HG03432 (cell line): ENCODE data around the gene SLC24A4.

Experiments used
- ATAC-seq: cut with Tn5 transposase; IDR thresholded peaks from one replicate; pipeline ENCODE4 v1.9.1; 2021; ENCODE audit warnings: mild to moderate bottlenecking, moderate library complexity; ENCODE audit not compliant: unreplicated experiment

The SLC24A4 gene, protein sequence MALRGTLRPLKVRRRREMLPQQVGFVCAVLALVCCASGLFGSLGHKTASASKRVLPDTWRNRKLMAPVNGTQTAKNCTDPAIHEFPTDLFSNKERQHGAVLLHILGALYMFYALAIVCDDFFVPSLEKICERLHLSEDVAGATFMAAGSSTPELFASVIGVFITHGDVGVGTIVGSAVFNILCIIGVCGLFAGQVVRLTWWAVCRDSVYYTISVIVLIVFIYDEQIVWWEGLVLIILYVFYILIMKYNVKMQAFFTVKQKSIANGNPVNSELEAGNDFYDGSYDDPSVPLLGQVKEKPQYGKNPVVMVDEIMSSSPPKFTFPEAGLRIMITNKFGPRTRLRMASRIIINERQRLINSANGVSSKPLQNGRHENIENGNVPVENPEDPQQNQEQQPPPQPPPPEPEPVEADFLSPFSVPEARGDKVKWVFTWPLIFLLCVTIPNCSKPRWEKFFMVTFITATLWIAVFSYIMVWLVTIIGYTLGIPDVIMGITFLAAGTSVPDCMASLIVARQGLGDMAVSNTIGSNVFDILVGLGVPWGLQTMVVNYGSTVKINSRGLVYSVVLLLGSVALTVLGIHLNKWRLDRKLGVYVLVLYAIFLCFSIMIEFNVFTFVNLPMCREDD

DNA sequence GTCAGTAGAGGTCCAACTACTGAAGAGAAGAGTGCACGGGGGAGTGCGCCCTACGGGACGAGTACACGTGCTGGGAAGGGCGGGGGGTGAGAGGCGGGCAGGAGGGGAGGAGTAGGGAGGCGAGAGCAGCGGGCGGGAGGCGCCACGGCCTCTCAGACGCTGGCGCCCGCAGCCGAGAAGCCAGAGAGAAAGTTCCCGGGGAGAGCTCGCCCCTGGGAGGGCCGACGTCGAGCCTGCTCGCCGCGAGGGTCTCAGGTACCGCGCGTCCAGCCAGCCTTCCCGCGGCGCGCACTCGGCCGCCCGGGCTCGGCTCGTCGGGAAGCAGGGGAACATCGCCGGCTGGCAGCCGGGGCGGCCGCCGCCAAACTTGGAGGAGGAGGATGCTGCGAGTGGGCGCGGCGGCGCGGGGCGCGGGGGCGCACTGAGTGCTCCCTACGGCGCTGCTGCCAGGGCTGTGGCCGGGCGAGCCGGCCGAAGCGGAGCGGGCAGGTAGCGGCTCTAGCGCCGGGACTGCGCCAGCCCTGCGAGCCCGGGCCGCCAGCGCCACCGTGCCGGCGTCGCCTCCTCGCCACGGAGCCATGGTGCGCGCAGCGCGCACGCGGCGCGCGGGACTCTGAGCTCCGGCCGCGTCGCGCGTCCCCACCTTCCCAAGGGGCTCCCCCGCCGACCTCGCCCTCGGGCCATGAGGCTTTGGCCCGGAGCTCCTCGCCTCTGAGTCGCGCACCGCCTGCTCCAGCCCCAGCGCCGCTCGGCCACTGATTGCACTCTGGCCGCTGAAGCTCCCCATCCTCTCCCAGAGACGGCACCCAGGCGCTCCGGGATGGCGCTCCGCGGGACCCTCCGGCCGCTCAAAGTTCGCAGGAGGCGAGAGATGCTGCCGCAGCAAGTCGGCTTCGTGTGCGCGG is at the start of gene SLC24A4:
SLC24A4 (plus strand) TSS at position 155 of the 905 bp plus-strand sequence; CDS start at position 821, 666 bp downstream.
- no peak for ATAC-seq

DNA sequence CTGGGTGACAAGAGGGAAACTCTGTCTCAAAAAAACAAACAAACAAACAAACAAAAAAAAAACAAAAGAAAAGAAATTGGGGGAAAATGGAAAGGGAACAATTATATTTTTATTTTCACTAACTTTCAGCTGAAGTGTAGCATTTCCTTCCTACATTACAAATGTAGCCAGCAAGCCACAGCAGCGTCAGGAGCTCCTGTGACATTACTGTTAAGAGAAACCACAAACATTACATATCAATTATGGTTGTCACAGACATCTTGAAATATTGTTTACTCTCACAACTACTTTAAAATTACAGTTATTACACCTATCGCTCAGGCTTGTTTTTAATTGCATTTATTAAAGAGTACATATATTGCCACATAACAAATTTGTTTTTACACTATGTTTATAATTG is 49.8 kb upstream of the SLC24A4 start:
- ATAC-seq = no peak

DNA sequence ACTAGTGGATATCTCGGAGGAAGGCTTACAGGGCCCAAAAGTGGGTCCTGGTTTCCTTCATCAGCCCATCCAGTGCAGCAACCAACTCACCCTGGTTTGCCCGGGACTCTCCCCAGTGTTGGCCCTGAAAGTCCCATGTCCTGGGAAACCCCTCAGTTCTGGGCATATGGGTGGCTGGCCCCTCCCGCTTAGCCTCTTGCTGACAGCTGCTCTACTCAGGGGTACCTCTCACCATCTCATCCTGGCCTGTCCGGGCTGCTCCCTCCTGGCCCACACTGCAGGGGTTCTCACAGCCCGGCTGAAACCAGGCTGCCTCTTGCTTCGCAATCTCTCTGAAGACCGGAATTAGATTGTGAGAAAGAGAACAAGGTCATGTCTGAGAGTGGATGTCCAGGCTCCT is 48.9 kb upstream of the SLC24A4 start:
- ATAC-seq = no peak

DNA sequence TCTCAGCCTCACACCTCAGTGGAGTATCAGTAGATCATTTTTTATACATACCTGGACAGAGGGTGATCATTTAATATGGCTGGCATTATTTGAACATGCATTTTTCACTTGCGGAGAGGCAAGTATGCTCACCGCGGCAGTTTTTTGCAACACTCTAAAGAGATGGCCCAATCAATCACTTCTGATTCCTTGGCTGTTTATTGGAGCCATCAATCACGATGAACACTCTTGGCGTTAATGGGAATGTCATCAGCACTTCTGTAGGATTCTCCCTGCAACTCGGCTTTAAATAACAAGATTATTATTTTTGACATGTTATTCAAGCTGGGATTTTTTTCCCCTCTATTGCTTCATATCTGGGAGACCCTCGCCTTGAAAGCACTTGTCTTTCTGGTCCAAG is 46.9 kb upstream of the SLC24A4 start:
- ATAC-seq = no peak

DNA sequence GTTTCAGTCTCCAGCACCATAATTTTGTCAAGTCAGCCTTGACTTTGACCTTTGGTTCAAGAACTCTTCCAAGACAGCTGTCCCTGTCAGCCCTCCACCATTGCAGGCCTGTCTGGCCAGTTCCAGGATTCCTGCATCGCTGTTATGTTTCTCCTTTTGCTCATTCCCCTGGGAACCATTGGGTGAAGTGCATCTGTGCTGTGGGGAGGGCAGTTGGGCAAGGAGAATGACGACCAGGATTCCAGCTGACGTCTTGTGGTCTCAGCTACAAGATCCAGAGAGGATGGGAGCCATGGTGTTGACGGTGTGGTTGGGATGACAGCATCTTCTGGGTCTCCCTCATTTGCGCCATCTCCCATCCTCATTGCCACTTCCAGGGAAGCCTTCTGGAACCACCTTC is 45.9 kb upstream of the SLC24A4 start:
- ATAC-seq = no peak

DNA sequence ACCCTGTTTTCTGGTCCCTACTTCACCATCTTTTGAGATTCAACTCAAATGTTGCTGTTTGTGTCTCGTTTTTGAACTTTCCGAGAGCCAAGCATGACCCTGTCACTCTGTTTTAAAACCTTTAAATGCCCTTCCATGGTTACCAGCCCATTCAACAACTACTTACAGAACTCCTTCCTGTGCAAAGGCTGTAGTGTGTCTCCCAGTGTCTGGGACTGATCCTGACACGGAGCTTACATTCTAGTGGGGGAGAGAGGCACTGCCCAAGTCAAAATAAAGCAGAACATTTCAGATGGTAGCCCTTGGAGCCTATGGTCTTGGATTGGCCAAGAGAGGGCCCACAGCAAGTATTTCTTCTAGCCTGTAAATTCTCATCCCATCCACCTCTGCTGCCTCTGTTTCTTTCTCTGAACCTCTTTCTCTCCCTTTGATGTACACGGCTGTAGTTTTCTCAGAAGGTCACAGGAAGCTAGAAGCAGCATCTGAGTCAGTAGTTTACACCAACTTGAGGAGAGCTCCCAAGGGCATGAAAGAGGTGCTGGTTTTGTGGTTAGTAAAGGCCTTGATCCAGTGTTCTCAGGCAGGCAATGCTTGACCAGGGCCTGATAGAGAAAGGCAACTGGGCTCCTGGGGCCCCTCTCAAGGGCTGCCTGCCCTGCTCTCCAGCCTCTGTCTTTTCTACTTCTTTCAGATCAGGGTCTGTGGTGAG is 42.3 kb upstream of the SLC24A4 start:
- no peak for ATAC-seq

DNA sequence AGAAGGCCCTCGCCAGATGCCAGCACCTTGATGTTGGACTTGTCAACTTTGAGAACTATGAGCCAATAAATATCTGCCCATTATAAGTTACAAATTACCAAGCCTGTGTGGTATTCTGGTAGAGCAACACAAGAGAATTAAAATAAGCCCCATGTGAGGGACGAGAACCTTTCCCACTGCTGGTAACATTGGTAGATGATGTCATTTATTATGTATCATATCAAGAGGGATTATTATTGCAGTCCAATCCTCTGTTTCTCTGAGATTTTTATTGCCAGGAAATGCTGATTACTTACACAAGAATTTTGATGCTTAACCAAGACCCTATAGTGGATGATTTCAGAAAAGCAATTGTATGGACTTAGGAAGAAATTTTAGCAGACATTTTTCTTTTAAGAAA is 40.3 kb upstream of the SLC24A4 start:
- ATAC-seq = no peak

DNA sequence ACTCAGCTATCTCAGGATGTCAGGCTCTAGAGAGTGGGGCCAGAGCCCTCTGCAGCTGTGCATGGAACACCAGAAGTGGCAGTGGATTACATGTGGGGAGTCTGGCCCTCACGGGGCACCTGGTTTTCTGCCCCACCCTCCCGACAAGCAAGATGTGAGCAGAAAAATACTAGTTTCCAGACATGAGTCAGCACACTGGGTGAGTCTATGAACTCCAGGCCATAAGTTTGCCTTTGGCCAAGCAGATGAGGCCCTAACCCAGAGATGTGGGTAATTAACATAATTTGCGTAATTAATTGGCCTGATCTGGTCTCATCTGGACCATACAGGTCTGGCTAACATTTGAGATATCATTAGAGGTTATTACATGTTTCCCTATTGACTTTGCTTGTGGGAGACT is 37.7 kb upstream of the SLC24A4 start:
- ATAC-seq = no peak

DNA sequence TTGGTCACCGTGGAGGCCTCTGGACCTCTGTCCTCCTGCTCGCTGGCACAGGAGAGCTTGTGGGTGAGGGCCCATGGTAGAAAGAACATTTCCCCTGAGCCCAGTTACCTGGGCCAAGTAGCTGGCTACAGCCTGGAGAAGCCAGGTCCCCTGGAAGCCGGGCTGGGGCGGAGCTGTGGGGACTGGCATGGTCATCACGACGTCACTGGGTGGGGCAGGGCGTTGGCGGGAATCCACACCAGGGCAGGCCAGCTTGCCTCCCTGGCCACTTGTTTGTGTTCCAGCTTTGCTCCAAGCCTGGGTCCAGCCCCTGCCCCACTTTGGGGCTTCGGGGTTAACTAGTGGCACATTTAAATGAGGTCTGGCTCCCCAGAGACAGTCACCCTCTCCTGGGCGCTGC is 35.0 kb upstream of the SLC24A4 start:
- ATAC-seq = no peak

DNA sequence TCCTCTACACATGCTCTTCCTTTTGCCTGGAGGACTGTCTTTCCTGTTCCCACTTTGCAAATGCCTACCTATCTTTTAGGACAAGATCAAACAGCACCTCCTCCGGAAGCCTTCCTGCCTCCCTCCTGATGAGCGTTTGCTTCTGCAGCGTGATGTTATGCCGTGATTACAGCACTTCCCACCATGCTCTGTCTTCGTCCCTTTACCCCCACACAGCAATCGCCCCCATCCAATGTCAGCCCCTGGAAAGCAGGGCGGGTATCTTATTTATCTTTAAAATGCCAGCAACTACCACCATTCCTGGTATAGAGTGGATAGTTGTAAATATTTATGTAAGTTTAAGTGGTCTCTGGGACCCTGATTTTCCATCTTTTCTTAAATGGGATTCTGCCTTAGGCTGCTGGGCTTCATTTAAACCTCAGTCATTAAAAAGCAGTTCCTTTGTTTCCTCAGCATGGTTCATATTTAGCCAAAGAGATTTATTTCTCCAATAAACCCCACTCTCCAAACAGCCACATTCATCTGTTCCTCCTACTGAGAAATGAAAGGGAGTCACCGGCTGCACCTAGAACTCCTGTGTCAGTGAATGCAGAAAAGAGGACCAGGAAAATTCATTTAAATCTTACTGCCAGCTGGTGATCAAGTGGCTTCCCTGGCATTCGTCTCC is 33.8 kb upstream of the SLC24A4 start:
- no peak for ATAC-seq

DNA sequence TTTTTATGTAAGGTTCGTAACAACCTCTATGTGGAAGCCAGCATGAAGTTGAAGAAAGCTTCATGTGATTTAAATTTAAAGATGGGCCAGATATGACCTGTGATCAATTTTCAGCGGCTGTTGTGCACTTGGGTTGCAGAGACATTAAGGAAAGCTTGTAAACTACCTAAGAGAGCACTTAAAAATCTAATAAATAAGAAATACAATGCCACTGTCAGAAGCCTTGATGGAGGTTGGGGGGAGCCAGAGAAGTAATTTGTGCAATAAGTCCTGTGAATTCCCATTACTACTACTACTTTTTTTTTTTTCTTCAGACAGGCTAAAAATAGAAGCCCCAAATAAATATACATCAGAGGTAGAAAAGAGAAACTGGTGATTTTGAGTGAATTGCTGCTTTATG is 30.3 kb upstream of the SLC24A4 start:
- ATAC-seq = no peak

DNA sequence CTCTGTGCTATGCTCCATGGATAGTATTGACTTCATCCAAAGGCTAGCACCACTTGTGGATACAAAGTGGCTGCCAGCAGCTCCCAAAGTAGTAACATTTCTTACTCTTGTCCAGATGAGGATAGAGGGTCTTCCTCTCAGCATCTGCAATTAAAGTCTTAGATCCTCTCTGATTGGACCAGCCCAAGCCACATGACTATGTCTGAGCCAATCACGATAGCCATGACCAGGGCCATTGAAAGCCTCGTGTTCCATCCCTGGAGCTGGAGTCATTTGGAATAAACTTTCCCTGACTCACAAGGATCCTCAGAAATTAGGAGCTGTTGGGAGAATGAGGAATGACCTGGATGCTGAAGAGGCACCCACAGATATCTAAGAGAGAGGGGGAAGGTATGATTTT is 28.5 kb upstream of the SLC24A4 start:
- no peak for ATAC-seq

DNA sequence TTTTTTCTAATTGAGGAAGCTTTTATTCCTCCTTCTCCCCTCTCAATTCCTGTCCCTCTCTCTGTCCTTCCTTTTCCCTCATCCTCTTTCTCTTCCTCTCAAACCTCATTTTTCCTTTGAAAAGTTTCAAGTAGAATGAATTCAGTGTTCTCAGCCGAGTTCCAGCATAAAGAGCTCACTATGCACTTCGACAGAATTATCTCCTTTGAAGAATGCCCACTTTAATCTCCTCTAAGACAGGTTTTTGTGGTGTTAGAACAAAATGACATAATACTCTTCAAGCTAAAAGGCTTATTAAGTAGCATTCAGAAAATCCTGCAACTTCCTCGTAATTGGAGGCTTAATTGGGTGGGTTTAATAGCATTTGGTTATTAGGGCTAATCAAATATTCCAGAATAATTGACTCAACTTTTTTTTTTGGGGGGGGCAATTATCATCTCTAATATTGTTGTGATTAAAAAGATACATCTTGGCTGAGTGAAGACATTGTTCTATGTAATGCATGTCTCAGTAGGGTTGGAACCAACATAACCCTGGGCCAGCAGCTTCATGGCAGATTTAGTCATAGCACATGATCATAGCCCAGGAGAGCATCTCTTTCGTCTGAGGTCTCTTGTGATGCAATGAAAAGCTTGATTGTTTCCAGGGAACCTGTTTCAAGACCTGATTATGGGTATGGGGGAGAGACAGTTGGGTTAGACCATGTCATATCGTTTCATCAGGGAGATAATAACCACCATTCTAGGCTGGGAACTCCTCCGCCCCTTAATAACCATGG is 25.0 kb upstream of the SLC24A4 start:
- no peak for ATAC-seq

DNA sequence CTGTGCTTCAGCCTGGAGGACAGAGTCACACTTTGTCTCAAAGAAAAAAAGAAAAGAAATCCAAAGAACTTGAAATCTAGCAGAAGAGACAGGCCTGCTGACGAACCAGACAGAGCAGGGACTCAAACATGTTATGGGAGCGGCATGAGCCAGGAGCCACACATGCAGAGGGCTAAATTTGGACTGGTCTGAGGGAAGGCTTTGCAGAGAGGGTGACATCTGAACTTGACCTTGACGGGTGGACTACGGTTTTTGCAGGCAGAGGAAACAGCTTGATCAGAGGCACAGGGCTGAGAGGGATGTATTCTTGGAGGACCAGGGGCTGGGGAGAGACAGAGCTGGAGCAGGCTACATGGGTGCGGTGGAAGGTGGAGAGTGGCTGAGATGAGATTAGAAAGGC is 20.5 kb upstream of the SLC24A4 start:
- no peak for ATAC-seq

DNA sequence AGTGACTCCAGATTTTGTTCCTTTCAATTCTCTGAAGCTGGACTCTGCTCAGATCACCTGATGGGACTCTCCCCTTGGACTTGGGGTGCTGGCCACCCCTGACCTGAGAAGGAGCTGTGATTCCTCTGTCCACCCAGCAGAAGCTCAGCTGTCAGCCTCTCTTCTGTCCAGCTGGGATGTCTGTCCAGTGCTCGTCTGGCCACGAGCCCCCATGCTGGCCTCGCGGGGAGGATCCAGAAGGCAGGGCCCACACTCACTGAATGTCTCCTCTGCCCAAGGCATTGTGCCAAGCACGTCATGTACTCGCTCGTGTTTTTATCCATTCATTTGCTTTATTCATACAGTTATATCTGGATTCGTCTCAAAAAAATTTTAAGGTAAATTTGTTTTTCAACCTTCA is 14.2 kb upstream of the SLC24A4 start:
- ATAC-seq = no peak

DNA sequence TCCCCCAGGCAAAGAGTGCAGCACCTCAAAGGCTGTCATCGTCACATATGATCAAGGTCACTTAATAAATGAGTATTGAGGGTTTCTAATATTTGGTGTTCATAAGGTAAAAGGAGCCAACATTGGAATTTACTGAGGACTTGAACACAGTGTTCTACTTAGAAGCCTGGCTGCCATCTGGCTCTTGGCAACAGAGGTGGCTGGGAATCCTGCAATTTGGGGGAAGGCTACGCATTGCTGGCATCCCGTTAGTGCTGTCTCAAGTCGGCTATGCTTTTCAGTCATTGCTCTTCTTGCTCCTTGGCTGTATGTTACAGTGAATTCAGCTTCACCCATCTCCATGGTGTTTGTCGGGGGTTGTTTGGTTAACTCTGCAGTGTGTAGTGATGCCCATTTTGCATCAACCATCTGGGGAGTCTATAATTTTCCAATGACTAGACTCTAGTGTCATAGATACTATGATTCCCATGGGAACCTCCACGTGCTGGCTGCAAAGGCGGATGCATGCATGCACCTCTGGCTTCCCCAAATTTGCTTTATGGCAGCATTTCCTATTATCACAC is 12.9 kb upstream of the SLC24A4 start:
- ATAC-seq = no peak

DNA sequence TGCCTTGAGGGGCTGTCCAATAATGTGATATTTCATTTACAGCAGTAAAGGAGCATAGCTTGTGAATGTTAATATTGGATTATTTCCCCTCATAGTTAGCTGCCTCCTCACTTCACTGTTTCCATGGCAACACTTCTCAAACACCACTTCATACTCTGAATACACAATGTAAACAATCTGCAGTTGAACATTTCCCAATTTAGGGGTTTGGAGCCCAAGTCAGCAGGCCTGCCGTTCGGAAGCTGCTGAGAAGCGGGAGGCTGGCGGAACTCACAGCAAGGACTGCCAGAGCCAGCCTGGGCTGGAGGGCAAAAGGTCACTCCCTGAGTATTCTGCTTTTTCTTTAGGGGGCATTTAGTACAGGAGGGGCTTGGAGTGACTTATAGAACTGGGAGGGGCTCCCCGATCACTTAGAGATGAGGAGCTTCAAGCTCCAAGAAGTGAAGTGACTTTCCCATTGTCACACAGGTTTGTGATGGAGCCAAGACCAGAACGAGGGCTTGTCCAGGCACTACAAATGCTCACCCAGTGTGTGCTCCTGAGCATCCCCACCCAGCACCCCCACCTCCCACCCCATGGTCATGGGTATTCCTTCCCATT is 12.1 kb upstream of the SLC24A4 start:
- ATAC-seq = no peak

DNA sequence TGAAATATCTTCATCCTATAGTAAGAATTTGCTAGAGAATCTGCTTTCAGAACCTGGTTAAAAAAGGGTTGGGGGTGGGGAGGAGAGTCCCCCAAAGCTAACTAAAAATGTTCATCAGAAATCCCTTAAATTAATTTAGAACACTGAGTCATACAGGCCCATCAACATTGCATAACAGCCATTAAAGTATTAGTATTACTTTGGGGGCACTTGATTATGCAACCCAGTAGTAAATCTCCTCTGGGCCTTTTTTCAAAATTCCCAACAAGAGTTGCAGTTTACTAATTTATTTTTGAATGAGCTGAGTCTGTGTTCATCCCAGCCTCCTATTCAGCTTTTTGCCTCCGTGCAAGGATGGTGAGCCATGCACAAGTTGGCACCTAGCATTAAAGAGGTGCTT is 8.8 kb upstream of the SLC24A4 start:
- no peak for ATAC-seq
